ENCODE results near the gene HGF. TPM values are rescaled to one million over a fixed set of nuclear protein-coding genes. Genes with fewer than 3 reads are reported as not detected.
"Not testable (repeated sequence)": the region's sequence is repeated elsewhere in the genome, so short reads cannot be mapped to it uniquely, and the experiment has no call there.

The HGF gene
- 1 to 10 TPM in 2 of 3 donors, under 1 TPM in 1; 0.53 to 5.1 (median 2.6) TPM for polyA plus RNA-seq

DNA sequence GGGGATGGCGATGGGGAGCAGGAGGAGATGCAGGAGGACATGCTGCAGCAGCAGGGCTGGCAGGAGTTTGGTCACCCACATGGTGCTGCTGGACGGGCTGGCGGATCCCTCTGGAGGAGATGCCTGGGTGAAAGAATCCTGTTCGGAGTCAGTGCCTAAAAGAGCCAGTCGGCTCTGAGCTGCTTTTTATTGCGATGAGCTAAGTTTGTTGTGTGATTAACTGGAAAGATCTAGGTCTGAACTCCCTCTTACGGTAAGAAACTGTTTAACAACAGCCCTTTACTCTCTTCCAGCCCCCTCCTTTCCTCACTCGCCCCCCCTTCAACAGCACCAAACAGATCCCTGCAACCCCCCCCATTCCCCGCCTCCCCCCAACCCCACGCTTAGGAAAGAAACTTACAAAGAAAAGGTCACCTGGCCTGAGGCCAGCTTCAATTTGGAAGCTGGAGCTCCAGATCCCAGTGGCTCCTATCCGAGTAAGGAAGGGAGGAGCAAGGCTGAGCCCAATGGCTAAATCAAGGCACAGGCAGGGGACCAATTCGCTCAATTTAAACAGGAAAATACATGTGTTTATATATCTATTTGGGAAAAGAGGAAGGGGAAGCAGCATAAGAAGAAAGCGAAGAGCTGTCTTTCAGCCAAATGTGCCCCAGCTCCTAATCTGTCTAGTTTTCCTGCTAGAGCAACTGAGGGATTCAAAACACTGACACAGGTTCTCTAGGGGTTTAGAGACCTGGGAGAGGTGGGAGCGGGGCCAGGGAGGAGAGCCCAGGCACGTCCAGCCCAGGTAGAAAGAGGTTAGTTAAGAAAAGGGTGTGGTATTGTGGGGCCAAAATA is at the start of gene HGF:
TSS of gene HGF (minus strand) at position 157 of the 837 bp plus-strand sequence. CDS start at position 81, 76 bp downstream.
- 9 to 26% (median 11%) methylated on average over 15 of the region's 15 CpGs for WGBS, 3 donors
- H3K27ac ChIP-seq (ENCODE audit: low read depth, low read length), result no peak within 1 kb of the TSS

DNA sequence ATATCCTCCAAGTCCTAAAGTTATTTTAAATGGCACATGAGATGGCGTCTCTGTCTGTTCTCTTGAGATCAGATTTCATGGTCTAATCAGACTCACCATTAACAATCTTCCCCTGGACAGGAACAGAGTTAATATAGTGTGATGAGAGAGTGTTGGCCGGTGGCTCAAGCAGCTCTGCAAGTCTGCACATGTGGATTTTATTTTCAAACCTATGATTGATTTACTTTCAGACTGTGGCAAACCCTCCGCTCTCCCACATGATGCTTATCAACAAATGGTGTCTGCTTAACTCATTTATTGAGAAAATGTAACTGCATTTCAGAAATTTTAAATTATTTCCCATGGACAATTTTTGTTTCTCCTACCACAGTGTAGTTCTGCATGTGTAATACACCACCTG is 46.5 kb upstream of the HGF start:
- no peak overlapping the region for H3K27ac ChIP-seq (ENCODE audit: low read depth, low read length)
- 12 to 76% (median 70%) methylated on average over 3 of the region's 3 CpGs for WGBS, 3 donors

DNA sequence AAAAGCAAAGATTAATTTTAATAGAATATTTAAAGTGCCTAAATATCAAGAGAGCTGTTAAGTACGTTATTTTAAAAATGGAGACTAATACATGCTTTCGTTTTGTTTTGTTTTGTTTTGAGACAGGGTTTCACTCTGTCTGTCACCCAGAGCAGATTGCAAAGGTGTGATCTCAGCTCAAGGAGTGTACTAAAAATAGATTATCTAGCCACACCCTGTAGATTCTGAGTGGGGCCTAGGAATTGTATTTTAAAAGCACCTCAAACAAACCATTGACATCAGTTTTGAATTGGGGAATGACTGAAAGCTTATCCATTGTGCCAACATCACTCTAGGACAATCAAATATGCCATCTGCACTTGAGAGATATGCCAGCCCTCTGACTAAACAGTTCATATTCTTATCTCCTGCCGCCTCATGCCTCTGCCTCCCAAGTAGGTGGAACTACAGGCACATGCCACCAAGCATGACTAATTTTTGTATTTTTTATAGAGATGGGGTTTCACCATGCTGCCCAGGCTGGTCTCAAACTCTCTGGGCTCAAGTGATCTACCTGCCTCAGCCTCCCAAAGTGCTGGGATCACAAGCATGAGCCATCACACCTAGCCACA is 43.1 kb upstream of the HGF start:
- WGBS, 3 donors, result 77 to 88% (median 85%) methylated on average over 1 to 3 of the region's 3 CpGs
- not testable (repeated sequence) for H3K27ac ChIP-seq (ENCODE audit: low read depth, low read length)

DNA sequence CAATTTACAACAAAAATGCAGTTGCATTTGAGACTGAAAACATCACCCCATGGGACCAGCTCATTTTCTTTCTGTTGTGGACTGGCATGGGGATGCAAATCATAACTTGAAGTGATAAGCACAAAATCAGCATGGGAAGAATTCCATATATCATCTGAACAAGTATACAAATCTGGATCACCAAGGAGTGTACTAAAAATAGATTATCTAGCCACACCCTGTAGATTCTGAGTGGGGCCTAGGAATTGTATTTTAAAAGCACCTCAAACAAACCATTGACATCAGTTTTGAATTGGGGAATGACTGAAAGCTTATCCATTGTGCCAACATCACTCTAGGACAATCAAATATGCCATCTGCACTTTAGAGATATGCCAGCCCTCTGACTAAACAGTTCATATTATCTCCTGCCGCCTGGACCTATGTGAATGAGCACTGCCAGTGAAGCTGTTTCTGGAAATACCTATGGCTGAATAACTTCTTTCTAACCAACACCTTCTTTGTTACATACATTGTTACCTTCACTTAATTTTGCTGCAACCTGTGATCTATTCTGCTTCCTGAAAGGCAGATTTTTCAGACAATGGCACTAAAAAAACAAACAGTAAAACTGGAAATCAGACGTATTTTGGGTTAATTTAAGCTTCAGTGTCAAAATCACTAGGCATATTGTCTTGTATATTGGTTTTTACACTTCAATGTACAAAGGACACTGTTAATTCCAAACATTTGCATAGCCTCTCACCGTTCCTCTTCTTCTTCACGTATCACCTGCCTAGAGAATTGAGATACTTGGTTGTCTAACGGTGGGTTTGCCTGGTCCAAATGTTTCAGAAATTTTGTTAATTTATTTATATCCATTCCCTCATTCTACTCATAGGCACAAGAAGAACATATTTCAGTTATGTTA is 42.4 kb upstream of the HGF start:
- 81 to 89% methylated on average over 5 of the region's 5 CpGs; no CpG with 5 or more reads in 1 of the 3 donors for WGBS, 3 donors
- no peak overlapping the region for H3K27ac ChIP-seq (ENCODE audit: low read depth, low read length)

DNA sequence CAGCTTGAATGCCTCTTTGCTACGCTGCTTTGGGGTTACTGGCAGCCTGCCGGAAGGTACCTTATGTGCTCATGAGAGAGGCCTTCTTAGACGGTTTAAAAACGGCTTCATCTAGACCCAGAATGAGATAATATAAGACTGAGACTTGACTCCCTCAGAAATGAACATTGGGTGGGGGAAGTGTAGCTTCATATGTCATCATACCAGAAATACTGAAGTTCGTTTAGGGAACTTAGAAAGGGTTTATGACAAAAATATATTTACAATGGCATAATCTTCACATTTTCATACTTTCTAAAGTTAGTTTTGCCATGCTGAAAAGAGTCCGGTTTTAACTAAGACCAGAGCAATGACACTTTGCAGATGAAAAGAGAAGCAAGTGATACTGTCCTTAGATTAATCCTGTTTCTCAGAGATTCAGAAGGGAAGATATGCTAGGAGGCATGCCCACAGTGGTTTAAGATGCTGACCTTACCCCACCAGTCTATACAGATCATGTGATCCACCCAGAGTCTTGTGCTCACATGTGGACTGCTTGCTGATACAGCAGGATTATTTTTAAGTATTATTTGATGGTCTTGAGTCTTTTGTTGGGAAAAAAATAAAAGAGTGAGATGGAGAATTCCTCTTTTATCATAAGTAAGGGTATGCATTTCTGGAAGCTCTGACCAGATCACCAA is 40.8 kb upstream of the HGF start:
- no peak overlapping the region for H3K27ac ChIP-seq (ENCODE audit: low read depth, low read length)
- 48 to 75% (median 48%) methylated on average over 6 of the region's 6 CpGs for WGBS, 3 donors

DNA sequence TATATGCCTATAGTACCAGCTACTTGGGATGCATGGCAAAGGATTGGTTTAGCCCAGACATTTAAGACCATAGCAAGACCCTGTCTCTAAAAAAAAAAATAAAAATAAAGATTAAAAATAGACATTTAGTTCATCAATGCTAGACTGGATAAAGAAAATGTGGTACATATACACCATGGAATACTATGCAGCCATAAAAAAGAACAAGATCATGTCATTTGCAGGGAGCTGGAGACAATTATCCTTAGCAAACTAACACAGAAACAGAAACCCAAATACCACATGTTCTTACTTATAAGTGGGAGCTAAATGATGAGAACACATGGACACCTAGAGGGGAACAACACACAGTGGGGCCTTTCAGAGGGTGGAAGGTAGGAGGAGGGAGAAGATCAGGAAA is 38.5 kb upstream of the HGF start:
- not testable (repeated sequence) for H3K27ac ChIP-seq (ENCODE audit: low read depth, low read length)

DNA sequence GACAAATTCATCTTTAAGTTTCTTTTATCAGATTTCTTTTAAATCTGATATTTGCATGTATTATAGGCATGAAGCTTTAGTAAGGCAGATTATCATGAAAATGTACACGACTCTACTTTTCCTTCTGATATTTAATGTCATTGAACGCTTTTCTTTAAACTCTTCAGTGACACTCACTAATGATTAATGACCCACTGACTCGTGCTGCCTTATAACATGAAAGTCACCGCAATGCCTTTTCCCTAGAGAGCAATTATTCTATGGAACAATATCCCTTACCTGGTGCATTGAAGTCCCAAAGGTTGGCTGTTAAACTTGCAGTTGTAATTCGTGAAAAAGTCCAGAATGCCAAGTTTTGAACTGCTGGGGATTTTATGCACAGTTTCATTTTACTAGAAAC is 33.4 kb upstream of the HGF start:
- no peak overlapping the region for H3K27ac ChIP-seq (ENCODE audit: low read depth, low read length)
- 27 to 63% (median 47%) methylated on average over 5 of the region's 5 CpGs for WGBS, 3 donors

DNA sequence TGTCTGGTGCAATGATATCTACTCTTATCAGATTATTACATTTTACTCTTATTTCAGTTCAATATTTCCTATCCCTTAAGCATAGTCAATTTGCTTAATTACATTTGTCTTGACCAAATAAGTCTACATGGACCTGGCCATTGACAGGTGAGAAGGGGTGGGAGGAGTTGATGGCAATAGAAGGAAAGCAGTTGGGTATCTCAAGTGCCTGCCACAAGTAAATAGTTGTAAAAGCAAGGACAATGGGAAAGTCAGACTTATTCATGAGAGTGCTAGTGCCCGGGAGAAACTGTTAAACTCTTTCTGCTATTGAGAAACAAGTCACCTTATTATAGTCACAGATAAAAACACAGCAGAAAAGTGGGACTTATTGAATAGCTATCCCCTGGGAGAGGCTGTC is 32.4 kb upstream of the HGF start:
- no peak overlapping the region for H3K27ac ChIP-seq (ENCODE audit: low read depth, low read length)
- 0 to 43% (median 0%) methylated on average over 1 of the region's 1 CpG for WGBS, 3 donors

DNA sequence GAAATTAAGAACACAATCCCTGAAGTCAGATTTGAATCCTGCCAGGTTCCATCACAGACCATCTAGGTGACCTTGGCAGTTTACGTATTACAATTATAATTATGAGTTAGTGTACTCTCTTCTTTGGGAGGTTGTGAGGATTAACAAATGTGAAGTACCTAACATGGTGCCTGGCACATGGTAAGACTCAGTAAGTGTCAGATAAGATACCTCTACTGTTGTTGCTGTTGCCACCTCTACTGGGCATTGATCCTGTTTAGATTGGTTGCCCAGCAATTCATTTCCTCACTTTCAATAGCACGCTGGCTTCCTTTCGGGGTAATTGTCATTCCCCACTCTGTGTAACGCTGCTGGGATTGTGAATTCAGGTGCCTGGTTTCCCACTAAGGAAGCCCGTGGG is 31.7 kb upstream of the HGF start:
- H3K27ac ChIP-seq (ENCODE audit: low read depth, low read length), result no peak overlapping the region
- WGBS, 3 donors, result 69 to 93% (median 92%) methylated on average over 5 of the region's 5 CpGs

DNA sequence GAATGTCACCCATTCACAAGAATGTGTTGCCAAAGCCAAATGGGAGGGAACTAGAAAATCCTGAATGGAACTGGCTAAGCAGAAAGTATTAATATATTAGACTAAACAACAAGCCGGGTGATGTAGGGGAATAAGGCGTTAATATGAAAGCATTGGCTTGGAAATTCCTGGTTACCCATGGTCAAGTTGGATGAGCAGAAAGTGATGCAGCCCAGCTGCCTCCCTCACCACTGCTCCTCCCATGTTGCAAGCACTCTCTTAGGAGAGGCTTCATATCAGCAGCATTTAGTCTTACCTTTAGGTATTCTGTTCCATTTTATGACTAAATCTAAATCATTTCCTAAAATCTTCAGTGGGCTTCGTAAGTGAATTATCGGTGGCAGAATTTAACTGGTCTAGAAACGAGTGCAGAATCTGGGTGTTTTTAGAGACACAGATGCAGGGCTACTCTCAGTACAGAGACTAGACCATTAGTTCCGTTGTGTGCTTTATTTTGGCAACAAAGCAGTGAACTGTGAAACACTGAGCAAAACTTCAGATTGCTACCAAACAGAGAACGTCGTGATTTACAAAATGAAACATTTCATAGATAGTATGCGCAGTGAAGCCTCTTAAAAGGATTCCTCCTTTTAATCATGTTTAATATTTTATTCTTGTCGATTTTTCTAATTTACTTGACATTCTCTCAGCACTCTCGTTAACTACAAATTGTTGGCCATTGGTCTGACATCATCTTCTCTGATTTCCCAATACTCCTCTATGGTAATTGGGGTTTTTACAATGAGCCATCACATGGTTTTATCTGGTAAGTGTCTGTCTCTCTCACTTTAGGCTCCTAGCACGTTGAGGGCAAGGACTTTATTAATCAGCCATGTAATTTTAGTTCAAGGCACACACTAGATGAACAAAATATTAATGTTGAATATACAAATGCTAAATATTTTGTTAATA is 22.0 kb upstream of the HGF start:
- H3K27ac ChIP-seq (ENCODE audit: low read depth, low read length), result no peak overlapping the region
- WGBS, 3 donors, result 75 to 82% (median 81%) methylated on average over 12 of the region's 12 CpGs

DNA sequence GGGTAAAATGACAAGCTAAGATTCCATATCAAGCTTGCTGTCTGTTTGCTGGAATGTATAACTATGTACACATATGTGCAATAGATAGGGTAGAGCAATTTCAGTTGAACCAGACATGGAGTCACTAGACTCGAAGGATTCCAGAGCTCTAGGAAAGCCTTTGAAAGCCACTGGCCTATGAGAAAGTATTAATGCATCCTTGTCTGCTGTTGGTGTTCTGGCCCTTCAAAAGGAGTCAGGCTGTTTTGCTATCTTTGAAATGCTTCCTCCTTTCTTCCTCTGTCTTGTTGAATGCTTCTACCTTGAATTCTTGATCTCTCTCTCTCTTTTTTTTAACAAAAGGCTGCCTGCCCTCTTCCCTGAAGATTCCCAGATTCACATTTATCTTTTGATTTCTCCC is 20.8 kb upstream of the HGF start:
- 62 to 86% (median 79%) methylated on average over 1 of the region's 1 CpG for WGBS, 3 donors

DNA sequence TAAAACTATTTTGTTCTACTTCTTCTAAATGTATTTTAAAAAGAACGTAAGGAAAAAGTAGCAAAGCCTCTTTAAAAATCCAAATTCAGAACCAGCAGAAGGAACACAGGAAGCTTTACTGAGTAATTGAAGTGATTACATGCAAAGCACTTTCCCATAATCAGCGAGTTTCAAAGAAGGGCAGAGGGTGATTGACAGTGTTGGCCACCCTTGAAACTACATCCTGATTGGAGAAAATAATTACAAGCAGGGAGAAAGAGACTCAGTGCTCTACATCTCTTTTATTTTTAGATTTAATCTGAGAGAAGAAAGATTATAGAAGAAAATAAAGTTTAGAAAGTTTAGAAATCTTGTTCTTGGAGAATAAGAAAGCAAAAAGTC is 20.3 kb upstream of the HGF start:
- WGBS, 3 donors, result 33 to 46% (median 34%) methylated on average over 2 of the region's 2 CpGs
- no peak overlapping the region for H3K27ac ChIP-seq (ENCODE audit: low read depth, low read length)

More for the DNA sequence above, 20.8 kb upstream of the HGF start:
- H3K27ac ChIP-seq (ENCODE audit: low read depth, low read length), result no peak overlapping the region

DNA sequence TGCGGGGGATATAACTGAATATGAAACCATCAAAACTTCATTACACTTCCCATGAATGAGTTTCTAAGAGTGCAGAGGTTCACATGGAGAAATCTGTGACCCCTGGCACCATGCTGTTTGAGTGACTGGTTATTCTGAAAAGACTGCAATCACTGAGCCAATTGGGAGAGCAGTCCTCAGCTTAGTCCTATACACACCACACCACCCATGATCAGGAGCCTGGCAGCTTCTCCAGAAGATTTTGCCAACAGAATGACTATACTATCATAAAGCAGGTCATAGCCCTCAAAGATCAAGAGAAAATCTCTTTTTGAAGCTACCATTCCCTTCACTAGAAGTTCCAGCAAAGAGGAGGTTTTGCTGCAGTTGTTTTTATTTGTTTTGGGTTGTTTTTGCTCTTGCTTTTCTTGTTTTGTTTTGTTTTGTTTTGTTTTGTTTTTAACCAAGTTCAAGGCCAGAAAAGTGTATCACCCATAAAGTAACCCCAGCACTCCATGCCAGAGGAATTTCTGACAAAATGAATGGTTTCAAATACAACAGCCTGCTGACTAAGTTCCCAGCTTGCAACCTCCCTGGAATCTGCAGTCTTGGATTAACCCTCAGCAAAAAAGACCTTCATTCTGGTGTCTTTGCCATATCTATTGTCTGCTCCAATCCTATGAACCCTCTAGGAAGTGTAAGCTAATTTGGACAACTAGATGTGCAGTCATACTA is 19.7 kb upstream of the HGF start:
- WGBS, 3 donors, result 86 to 97% (median 97%) methylated on average over 1 of the region's 1 CpG
- H3K27ac ChIP-seq (ENCODE audit: low read depth, low read length), result no peak overlapping the region

DNA sequence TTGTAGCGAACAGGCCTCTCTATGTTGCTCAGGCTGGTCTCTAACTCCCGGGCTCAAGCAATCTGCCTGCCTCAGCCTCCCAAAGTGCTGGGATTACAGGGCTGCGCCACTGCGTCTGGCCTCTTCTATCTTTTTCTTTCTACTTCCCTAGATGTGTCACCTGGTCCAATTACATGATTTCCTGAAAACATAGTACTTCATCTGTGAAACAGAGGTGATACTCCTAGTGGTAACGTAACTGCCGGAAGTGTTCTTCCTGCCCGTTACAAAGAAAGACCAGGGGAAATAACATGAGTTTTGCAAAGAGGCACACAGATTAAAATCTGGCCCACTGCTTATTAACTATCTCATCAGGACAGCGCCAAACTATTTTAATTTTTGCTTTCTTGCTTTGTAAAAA is 18.4 kb upstream of the HGF start:
- 57 to 82% (median 66%) methylated on average over 8 of the region's 8 CpGs for WGBS, 3 donors
- H3K27ac ChIP-seq (ENCODE audit: low read depth, low read length), result no peak overlapping the region

DNA sequence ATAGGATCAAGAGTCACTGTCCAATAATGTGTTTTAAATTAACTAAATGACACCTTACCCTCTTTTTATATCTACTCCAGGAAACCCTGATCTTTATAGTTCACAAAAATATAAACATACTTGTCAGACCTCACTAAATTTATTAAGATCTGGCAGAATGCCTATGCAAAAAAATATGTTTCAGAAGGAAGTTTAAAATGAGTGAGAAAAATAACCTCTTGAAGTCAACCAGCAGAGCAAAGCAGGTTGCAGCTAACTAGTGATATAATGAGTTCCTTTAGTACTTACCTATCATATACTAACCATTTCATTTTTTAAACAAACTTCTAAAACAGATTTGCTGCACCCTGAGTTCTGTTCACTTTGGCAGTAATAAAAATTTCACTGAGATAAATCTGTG is 14.0 kb upstream of the HGF start:
- no peak overlapping the region for H3K27ac ChIP-seq (ENCODE audit: low read depth, low read length)

DNA sequence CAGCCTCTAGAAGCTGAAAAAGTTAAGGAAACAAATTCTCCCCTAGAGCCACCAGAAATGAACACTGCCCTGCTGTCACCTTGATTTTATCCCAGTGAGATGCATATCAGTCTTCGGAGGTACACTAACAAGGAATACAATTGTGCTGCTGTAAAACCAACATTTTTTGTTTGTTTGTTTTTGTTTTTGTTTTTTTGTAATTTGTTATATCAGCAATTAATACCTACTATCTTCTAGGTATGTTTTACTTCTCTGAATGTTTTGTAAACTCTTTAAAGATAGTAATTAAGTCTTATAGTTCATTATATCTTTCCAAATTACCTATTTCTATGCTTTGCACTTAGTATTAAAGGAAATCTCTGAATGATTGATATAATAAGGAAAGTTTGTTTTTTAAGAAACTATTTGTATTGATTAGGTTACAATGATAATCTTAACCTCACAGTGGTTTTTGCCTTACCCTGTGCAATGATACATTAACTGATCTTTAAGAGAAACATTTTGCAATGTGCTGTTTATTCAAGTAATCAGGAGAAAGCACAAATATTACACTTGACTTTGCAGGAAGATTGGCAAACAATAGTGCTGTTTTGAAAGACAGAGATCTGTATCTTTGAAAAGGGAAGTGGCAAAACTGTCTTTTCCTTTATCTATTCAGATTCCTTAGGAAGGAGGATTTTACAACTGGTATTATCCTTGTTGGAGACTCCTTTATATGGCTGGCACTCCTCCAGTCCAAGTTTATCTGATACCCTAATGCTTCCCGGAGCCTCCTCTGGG is 11.3 kb upstream of the HGF start:
- 47 to 50% (median 49%) methylated on average over 2 of the region's 2 CpGs for WGBS, 3 donors
- no peak overlapping the region for H3K27ac ChIP-seq (ENCODE audit: low read depth, low read length)

All from adipose tissue (tissue), 3 donors.